ENCODE data around the gene DECR2. TPM values are rescaled to one million over a fixed set of nuclear protein-coding genes. Genes with fewer than 3 reads are reported as not detected.

DECR2 gene, protein sequence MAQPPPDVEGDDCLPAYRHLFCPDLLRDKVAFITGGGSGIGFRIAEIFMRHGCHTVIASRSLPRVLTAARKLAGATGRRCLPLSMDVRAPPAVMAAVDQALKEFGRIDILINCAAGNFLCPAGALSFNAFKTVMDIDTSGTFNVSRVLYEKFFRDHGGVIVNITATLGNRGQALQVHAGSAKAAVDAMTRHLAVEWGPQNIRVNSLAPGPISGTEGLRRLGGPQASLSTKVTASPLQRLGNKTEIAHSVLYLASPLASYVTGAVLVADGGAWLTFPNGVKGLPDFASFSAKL
- total RNA-seq (100 to 1,000 TPM in 1 of 5 donors, 10 to 100 TPM in 2, 1 to 10 TPM in 2; 5.8 to 149 (median 12.5) TPM), polyA plus RNA-seq (10 to 100 TPM; 20.8 to 24.5 (median 22.6) TPM)
- long read RNA-seq, donor 1, partial matches to known transcripts = 0 of 2 reads
- long read RNA-seq, donor 1, other reads (novel, unspliced or antisense) = 0 of 2 reads
- long read RNA-seq, donor 2, transcript DECR2-201 (9 exons, 1,615 nt) = major isoform, 8 of 8 reads
- long read RNA-seq, donor 2, partial matches to known transcripts = 0 of 8 reads
- long read RNA-seq, donor 2, other reads (novel, unspliced or antisense) = 0 of 8 reads
- long read RNA-seq, donor 3, partial matches to known transcripts = 0 of 4 reads
- long read RNA-seq, donor 3, other reads (novel, unspliced or antisense) = 0 of 4 reads
- long read RNA-seq, donor 4 = 0 reads
- long read RNA-seq, donor 5, partial matches to known transcripts = 6 of 9 reads
- long read RNA-seq, donor 5, other reads (novel, unspliced or antisense) = 0 of 9 reads
- long read RNA-seq, donor 6, transcript DECR2-201 (9 exons, 1,615 nt) = major isoform, 7 of 8 reads
- long read RNA-seq, donor 6, partial matches to known transcripts = 0 of 8 reads
- long read RNA-seq, donor 6, other reads (novel, unspliced or antisense) = 0 of 8 reads
- long read RNA-seq, donor 7, partial matches to known transcripts = 6 of 7 reads
- long read RNA-seq, donor 7, other reads (novel, unspliced or antisense) = 0 of 7 reads
- long read RNA-seq, donor 8, partial matches to known transcripts = 0 of 1 reads
- long read RNA-seq, donor 8, other reads (novel, unspliced or antisense) = 0 of 1 reads
- long read RNA-seq, donor 9, partial matches to known transcripts = 0 of 3 reads
- long read RNA-seq, donor 9, other reads (novel, unspliced or antisense) = 0 of 3 reads
- long read RNA-seq, donor 10, partial matches to known transcripts = 0 of 1 reads
- long read RNA-seq, donor 10, other reads (novel, unspliced or antisense) = 0 of 1 reads

GRCh38 chr16:401468-402348 is at the start of gene DECR2:
Gene DECR2, plus strand, starts transcription at chr16:401885. Its CDS starts 79 bp downstream, at chr16:401964.
- 0 to 1% (median 0%) methylated on average over 34 to 91 of the region's 91 CpGs for WGBS, 5 donors
- intact Hi-C loops (cut with DNase I; ENCODE audit: low total_unique reads) = no loop called here

DNA sequence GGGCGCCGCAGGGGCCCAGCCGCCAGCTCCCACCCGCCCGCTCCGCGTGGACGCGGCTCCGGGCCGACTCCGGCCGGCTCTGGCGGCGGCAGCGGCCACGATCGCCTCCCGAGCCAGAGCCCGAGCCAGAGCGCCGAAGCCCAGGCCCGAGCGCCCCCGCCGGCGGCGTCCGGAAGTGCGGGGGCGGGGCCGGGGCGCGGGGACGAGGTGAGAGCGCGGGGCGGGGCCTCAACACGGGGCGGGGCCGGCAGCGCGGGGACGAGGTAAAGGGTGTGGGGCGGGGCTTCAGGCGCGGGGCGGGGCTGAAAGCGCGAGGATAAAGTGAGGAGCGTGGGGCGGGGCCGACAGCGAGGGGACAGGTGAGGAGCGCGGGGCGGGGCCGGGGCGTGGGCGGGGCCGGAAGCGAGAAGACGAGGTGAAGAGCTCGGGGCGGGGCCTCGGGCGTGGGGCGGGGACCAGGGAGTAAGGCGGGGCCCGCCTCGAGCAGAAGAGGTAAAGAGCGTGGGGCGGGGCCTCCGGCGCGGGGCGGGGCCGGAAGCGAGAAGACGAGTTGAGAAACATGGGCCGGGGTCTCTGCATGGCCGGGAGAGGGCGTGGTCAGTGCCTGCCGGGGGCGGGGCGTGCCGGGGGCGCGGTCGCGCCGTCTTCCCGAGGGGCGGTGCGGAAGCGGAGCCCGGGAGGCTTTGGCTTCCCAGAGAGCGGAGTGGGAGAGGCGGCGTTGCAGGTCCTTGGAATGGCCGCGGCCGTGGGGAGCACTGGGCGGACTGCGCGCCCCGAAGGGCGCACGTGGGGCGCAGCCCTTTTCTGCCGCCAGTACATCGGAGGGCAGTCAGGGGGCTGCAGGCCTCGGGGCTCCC is 48.9 kb upstream of the DECR2 start, which contains the start of gene AXIN1:
AXIN1 (minus strand) TSS at position 177 of the 857 bp plus-strand sequence. CDS start 5,698 bp downstream, outside the sequence.
- no peaks in the 10 kb centered on the region for H3K27me3 ChIP-seq
- H3K9me3 ChIP-seq = no peaks in the 10 kb centered on the region
- H3K4me3 ChIP-seq = peak within 1 kb of the TSS; percentile 71 to 79 (median 76)
- peak within 1 kb of the TSS; percentile 68 to 89 (median 81) for H3K27ac ChIP-seq
- TF ChIP-seq POLR2A (IDR thresholded peaks at IDR 0.05) = no peak
- peak in 2 of 3 donors; percentile 79 to 80 for TF ChIP-seq POLR2AphosphoS5 (IDR thresholded peaks at IDR 0.05)
- TF ChIP-seq, protein P1, sequence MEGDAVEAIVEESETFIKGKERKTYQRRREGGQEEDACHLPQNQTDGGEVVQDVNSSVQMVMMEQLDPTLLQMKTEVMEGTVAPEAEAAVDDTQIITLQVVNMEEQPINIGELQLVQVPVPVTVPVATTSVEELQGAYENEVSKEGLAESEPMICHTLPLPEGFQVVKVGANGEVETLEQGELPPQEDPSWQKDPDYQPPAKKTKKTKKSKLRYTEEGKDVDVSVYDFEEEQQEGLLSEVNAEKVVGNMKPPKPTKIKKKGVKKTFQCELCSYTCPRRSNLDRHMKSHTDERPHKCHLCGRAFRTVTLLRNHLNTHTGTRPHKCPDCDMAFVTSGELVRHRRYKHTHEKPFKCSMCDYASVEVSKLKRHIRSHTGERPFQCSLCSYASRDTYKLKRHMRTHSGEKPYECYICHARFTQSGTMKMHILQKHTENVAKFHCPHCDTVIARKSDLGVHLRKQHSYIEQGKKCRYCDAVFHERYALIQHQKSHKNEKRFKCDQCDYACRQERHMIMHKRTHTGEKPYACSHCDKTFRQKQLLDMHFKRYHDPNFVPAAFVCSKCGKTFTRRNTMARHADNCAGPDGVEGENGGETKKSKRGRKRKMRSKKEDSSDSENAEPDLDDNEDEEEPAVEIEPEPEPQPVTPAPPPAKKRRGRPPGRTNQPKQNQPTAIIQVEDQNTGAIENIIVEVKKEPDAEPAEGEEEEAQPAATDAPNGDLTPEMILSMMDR (IDR thresholded peaks at IDR 0.05) = peak in 3 of 7 experiments; percentile 40 to 93 (median 83)
- no peak for TF ChIP-seq EP300 (IDR thresholded peaks at IDR 0.05)
- WGBS, 5 donors = 1% methylated on average over 67 to 113 of the region's 113 CpGs
- intact Hi-C loops (cut with DNase I; ENCODE audit: low total_unique reads) = no loop called here
- peak; percentile 99 to 100 for DNase-seq
- no peaks in the 10 kb centered on the region for H3K36me3 ChIP-seq
- H3K4me1 ChIP-seq = peaks cover 7 to 33% (median 22%) of the 10 kb centered on the region in 4 donors

More at GRCh38 chr16:401468-402348, at the start of gene DECR2:
- Histone ChIP-seq H3K27me3 (no peaks in the 10 kb centered on the region), H3K4me1 (peaks cover 17 to 52% (median 38%) of the 10 kb centered on the region in 4 donors), H3K27ac (peak within 1 kb of the TSS; percentile 90 to 98 (median 95)), H3K4me3 (peak within 1 kb of the TSS; percentile 67 to 86 (median 76)), H3K9me3 (no peaks in the 10 kb centered on the region), H3K36me3 (peaks cover 0 to 15% (median 9%) of the 10 kb centered on the region in 4 donors)
- peak; percentile 98 to 99 for DNase-seq
- TF ChIP-seq, protein P1 (IDR thresholded peaks at IDR 0.05) = peak in 3 of 7 experiments; percentile 23 to 49 (median 40)
- TF ChIP-seq EP300 (IDR thresholded peaks at IDR 0.05) (no peak), POLR2AphosphoS5 (IDR thresholded peaks at IDR 0.05) (peak; percentile 22 to 84 (median 68))

All from stomach (tissue), 19 donors.